ENCODE results near the gene KCNF1.

The KCNF1 gene

DNA sequence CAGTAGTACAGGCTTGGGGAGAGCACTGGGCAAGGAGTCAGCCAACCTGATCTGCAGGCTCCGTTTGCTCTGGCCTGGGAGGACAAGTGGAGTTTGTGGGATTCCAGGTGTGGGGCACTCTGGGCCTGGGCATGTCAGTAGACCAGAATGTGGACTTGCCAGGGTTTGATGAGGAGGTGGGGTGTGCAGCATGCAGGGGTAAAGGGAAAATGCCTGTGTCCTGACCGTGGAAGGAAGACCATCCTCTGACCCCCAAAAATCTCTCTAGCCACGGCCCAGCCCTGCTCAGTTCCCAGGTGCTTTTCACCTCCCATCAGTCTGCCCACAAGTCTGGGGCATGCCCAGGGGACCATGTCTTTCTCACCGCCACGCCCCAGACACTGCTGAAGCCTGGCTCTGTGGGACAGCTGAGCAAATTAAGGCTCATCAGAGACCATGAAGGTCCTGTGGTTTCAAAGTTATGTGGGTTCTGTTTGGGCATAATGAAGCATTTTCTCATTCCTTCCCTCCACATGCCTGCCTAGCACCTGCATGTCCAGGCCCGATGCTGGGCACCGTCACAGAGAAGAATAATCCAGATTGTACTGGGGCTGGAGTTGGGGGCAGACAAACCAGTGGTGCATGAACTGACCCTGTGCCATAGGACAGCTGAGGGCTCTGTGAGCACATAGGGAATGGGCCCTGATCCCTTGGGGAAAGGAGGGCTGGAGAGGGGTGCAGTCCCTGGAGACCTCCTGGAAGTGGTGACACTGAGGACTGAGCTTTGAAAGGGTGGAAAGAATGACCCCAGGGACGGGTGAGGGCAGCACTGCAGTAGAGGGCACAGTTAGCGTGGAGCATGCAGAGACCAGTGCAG is 6.5 kb upstream of the KCNF1 start:
- DNase-seq (ENCODE audit: low spot score): no peak

DNA sequence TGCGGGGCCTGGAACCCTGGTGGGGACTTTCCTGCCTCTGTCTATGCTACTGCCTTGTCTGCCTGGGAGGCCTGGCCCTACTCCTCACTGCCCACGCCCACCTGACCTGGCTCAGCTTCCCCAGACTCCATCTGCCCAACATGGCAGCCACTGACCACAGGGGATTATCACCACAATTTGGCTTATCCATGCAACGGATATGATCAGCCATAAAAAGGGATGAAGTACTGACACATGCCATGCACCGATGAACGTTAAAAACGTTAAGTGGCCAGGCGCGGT is 5.9 kb upstream of the KCNF1 start:
- no peak for DNase-seq (ENCODE audit: low spot score)

DNA sequence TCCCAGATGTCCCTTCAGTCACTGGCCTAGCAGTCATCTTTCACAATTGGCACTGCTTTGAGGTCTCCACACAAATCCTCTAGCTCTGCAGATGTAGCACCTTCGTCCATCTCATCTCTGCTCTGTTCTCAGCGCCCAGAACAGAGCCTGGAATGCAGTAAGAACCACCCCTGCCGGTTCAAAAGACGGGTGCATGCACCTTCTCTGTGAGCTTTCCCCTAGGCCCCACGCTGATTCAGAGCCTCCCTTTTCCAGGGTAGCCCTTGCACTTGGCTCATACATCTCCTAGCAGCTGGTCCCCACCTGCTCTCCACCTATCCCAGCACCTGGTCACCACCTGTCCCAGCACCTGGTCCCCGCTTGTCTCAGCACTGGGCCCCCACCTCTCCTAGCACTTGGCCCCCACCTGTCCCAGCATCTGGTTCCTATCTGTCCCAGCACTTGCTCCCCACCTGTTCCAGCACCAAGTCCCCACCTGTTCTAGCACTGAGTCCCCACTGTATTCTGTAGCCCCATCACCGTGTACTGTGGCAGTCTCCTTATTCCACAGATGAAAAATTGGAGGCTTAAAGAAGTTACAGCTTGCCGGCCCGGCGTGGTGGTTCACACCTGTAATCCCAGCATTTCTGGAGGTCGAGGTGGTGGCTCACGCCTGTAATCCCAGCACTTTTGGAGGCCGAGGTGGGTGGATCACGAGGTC is 4.7 kb upstream of the KCNF1 start:
- DNase-seq (ENCODE audit: low spot score): no peak

DNA sequence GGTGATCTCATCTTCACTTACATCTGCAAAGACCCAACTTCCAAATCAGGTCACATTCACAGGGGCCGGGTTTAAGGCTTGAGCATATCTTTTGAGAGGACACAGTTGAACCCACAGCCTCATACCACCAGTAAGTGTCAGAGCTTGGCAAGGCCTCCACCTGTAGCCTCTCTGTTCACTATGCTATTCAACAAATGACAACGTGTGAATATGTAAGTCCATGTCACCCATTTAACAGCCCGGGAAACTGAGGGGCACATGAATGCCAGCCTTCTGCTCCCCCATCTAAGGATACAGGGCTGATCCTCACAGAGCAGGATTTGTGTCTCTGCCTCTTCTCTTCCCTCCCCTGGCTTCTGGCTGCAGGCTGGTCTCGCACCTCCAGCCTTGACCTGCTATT is 3.5 kb upstream of the KCNF1 start:
- DNase-seq (ENCODE audit: low spot score): no peak

DNA sequence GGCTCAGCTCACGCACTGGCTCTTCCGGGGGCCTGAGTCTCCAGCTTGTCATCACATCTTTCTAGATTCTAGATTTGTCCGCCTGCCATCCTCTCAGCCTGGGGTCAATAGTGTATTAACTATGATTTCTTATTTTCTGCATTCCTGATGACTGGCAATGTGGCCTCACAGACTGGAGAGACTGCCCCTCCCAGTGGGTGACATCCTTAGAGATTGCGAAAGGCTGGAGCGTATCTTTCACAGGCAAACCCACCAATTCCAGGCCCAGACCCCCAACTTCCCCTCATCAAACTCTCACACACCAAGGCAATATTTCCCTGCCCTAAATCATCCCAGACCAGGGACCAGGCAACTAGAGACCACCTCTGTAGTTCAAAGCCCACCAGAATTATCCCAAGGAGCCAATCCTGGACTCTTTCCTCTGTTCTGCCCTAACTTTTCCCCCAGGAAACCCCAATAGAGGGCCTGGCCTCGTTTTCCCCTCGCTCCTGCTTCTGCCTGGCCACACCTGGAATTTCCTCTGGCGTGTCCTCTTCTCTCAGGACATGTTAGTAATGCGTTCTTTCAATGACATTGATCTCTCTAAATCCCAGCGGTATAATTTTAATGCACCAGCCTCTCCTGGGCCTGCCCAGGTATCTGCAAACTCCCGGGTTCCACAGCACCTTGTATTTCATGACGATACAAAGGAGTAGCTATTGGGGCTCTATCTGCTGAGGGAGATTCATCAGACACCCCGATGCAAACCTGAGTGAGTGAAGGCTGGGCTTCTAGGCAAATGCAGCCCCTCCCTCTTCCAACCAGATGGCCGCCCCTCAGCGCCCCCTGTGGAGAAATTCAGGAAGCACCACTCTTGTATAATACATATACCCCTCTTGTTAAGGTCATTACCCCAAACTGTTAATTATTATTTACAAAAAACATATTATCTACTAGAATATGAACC is 2.4 kb upstream of the KCNF1 start:
- no peak for DNase-seq (ENCODE audit: low spot score)

DNA sequence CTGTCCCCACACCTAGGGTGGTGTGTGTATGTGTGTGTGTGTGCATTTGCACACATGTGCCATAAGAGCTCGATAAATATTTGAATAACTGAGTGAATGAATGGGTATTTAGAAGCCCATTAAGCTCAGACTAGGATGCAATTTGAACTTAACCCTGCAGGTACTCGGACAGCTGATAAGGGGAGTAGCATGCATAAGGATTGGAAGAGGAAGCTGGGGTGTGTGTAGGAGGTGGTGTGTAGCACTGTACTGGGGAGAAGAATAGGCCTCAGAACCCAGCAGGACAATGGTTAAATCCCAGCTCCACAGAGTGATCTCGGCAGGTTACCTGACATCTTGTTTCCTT is 1.8 kb upstream of the KCNF1 start:
- no peak for DNase-seq (ENCODE audit: low spot score)

DNA sequence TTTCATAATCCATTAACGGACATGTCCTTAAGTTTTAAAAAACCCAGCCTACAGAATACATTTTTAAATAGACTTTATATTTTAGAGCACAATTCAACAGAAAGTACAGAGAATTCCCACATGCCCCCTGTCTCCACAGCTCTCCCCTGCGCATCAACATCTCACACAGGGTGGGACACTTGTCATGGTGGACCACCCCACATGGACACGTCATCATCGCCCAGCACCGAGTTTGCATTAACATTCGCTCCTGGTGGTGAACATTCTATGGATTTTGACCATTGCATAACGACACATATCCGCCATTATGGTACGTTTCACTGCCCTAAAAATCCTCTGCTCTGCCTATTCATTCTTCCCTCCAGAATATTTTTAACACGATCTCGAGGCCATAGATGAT is 1.1 kb upstream of the KCNF1 start:
- DNase-seq (ENCODE audit: low spot score): no peak

DNA sequence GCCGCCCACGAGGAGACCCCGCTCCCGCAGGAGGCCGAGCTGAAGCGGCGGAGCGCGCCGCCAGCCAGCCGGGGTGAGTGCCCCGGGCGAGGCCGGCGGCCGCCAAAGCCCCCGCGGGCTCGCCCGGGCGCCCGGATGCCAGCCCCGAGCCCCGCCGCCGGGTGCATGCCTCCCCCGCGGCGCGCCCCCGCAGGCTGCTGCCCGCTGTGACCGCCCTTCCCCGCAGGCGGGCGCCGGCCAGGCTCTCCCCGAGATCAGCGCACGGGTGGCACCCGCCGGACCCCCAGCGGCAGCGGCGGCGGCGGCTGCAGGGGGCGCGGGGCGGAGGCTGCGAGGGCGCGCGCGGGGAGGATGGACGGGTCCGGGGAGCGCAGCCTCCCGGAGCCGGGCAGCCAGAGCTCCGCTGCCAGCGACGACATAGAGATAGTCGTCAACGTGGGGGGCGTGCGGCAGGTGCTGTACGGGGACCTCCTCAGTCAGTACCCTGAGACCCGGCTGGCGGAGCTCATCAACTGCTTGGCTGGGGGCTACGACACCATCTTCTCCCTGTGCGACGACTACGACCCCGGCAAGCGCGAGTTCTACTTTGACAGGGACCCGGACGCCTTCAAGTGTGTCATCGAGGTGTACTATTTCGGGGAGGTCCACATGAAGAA is 470 bp downstream of the KCNF1 start:
- no peak for DNase-seq (ENCODE audit: low spot score)

DNA sequence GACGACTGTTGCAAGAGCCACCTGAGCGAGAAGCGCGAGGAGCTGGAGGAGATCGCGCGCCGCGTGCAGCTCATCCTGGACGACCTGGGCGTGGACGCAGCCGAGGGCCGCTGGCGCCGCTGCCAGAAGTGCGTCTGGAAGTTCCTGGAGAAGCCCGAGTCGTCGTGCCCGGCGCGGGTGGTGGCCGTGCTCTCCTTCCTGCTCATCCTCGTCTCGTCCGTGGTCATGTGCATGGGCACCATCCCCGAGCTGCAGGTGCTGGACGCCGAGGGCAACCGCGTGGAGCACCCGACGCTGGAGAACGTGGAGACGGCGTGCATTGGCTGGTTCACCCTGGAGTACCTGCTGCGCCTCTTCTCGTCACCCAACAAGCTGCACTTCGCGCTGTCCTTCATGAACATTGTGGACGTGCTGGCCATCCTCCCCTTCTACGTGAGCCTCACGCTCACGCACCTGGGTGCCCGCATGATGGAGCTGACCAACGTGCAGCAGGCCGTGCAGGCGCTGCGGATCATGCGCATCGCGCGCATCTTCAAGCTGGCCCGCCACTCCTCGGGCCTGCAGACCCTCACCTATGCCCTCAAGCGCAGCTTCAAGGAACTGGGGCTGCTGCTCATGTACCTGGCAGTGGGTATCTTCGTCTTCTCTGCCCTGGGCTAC is 1.2 kb downstream of the KCNF1 start:
- DNase-seq (ENCODE audit: low spot score): no peak

DNA sequence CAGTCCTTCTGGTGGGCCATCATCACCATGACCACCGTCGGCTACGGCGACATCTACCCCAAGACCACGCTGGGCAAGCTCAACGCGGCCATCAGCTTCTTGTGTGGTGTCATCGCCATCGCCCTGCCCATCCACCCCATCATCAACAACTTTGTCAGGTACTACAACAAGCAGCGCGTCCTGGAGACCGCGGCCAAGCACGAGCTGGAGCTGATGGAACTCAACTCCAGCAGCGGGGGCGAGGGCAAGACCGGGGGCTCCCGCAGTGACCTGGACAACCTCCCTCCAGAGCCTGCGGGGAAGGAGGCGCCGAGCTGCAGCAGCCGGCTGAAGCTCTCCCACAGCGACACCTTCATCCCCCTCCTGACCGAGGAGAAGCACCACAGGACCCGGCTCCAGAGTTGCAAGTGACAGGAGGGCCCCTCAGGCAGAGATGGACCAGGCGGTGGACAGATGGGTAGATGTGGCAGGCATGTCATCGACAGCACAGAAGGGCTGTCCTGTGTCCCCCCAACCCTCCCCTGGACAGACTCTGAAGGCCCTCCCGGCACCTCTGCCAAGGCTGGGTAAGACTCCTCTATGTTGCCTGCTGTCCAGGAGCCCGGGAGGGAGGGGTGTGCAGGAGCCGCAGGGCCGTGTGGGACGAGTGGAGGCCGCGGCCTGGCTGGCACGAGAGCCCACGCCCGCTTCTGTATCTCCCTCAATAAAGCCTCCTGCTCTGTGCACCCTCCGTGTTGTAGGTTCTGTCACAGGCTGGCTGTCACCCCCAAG is 2.0 kb downstream of the KCNF1 start:
- no peak for DNase-seq (ENCODE audit: low spot score)

DNA sequence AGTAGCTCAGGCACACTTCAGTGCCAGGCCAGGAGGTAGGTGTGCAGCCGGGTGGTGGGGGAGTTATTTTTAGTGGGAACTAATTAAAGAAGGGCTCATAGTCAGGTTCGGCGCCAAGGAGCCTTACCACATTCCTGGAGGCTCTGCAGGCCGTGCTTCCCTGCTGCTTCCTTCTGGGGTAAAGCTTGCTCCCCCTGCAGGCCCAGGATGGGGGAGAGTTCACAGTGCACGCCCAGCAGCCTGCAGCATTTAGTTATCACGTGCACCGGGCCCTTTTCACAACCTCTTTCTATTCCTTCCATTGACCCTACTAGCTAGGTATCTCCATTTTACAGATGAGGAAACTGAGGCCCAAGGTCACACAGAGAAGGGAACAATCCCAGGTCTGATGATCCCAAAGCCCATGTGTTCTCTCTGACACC is 2.5 kb downstream of the KCNF1 start:
- DNase-seq (ENCODE audit: low spot score): no peak

DNA sequence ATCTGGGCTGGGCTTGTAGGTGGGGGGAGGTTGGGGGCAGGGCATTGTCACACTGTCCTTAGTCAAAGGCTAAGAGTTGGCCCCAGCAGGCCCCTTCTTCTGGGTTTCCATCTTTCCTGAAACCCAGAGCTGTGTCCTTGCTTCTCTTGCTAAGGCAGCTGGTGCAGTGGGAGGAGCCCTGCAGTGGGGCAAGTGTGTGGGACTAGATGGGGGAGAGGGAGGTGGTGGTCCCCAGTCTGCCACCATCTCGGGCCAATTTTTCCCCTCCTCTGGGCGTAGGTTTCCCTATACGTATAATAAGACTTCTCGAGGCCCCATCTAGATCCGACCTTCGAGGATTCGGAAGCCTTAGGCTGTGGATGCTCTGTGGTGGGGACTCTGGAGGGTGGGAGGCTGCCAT is 3.5 kb downstream of the KCNF1 start:
- DNase-seq (ENCODE audit: low spot score): no peak

DNA sequence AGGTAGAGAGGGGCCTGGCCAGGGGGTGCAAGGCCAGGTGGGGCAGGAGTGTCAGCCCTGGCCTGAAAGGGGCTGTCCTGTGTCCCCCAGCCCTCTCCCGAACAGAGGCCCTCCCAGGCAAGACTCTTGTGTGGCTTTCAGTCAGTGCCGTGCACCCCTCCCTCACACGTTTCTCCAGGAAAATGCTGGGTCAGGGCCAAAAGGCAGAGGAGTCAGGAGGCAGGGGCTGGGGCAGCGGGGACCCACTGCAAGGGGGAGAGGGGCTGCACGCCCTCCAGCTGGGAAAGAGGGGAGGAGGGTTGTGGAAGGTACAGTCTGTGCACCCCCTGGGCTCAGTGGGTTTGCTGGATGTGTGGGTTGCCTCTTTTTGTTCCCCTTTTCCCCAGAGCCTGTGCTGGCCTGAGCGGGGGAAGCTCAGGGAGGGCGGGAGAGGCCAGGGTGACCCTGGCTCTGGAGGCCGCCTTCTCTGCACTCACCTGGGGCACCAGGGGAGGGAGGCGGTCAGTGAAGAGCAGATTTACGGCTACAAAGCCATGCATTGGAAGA is 4.1 kb downstream of the KCNF1 start:
- no peak for DNase-seq (ENCODE audit: low spot score)

DNA sequence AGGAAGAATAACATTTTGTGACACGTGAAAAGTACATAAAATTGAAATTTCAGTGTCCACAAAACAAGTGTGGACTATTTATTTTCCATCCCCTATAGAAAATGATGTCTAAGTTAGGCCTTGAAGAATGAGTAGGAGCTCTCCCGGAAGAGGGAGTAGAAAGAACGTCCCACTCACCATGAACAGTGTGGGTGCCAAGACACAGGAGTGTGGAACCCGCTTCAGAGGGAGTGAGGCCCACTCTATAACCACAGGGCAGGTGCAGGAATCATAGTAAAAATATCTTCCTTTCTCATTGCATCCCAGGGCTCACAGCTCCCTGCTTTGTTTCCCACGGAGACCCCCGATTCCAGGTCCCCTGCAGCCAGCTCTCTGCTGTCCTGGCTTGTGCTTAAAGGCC is 5.2 kb downstream of the KCNF1 start:
- DNase-seq (ENCODE audit: low spot score): no peak

DNA sequence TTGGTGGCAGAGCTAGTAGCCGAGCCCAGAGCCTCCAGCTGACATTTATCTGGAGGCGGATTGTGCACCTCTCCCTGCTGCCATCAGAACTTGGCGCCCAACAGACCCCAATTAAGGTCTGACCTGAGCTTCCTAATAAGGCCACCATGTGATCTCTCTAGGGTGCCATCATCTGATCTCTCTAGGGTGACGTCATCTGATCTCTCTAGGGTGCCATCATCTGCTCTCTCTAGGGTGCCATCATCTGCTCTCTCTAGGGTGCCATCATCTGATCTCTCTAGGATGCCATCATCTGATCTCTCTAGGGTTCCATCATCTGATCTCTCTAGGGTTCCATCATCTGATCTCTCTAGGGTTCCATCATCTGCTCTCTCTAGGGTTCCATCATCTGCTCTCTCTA is 6.2 kb downstream of the KCNF1 start:
- no peak for DNase-seq (ENCODE audit: low spot score)

DNA sequence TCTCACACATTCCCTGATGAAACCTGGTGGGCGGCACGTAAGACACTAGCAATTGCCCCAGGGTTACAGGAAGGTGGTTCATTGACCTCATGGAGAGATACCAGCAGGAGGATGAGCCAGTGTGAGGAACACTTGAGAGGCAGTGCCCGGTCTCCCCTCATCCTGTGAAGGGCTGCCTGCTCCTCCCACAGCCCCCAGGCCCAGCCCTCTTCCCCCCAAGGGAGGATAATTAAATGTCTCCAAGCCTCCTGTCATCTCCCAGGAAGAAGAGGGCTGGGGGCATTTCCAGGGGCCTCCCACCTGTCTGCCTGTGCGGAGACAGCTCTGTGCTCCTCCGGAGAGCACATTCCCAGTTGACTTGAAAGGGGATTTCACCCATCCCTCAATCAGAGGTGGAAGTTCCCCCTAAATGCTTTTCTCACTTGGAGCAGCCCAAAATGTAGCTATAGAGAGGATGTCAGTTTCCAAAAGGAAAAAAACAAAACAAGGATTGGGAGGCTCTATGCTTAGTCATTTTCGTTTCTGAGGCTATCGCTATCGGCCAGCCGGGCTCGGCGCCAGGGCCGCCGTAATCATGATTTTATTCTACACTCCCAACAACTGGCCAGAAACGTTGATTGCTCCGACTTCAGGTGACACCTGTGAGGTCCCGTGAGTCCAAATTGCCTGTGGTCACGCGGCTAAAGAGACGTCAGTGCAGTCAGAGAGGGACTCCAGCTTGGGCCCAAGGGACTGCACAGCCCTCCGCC is 7.1 kb downstream of the KCNF1 start:
- no peak for DNase-seq (ENCODE audit: low spot score)

DNA sequence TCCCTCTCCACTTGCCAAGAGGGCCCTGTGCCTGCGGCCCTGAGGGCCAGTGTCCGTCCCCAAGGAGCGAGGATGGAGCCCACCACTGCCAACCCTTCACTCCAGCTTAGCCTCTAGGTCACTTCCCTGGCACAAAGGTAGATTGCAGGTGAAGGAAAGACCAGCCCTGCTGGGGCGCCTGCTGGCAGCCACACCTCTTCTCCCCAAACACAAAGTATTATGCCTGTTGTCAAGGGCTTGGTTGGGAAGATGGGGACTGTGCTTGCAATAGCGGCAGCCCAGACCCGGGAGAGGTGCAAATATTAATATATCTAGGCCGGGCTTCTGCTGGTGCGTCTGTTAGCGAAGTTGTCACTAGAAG is 7.7 kb downstream of the KCNF1 start:
- no peak for DNase-seq (ENCODE audit: low spot score)

DNA sequence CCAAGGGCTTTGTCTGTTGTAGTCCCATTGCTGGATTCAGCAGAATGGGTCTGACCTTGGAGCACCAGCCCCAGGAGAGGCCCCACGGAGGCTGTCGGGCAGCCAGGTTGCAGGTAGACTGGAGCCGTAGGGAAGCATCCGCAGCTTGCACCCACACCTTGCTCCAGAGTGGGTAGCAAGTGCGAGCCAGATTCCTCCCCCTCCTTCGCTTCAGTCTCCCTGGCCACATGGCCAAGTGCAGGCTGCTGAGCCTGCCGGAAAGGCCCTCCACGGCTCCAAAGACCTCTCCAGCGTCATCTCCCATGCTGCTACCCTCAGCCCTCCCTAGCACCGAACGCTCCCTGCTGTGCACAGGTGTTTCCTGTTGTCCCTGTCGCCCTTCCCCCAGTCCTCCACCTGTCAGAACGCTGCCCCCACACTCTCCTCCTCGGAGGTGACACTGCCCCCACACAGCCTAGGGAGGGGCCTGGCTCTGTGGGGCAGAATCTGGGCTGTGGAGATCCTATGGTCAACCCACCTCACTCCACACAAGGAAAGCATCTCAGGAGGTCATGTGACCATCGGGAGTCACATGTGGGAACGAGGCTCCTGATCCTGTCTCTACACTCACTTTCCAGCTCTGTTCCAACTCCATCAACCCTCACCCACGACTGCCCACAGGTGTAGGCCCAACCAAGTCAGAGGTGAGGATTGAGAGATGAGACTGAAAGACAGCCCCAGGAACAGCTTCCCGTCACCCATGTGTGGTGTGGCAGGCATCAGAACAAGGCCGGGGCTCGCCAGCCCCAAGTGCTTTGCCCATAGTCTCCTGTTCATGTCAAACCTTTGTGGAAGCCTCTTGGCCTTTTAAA is 8.3 kb downstream of the KCNF1 start:
- DNase-seq (ENCODE audit: low spot score): no peak

DNA sequence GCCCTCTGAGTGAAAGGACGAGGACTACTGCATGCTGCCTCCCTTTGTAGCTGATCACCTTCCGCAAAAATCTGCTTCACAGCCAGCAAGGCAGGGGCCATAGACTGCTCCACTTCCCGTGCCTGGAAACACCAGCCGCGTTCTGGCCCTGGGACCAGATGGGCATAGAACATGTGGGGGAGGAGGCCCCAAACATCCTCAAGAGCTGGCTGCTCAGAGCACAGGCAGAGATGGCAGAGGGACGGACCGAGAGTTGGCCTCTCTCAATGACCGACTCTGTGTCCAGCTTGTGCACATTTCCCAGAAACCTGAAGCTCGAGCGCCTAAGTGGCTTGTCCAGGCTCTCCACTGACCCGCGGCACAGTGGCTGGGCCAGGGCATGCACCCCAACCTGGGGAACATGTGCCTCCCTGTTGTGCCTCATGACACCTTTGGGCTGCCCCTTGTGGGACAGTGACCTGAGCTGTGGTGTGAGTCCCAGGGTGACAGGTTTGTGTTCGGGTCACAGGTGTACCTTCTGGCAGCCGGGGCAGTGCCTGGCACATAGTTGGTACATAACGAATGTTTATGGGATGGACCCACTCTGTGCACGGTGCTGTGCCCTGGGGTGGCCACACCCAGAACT is 9.1 kb downstream of the KCNF1 start:
- no peak for DNase-seq (ENCODE audit: low spot score)

Data from CD4-positive, alpha-beta T cell treated with Interleukin-15 for 4 hours (primary cell).